Panc1 (cell line): ENCODE measurements around the gene SLC25A36.

Source experiments
- POLR2AphosphoS5 ChIP-seq: IDR thresholded peaks from 2 replicates; pipeline ENCODE4 v1.6.1; 2012; ENCODE audit warnings: mild to moderate bottlenecking, low read depth, low read length, moderate library complexity
- TCF7L2 ChIP-seq: IDR thresholded peaks from 2 replicates; pipeline ENCODE4 v1.6.1; 2011; ENCODE audit warnings: mild to moderate bottlenecking, low read depth, low read length, inconsistent platforms

GRCh38 chr3:141009496-141009895 is 67.9 kb downstream of the SLC25A36 start:
- no peak for TF ChIP-seq POLR2AphosphoS5
- no peak for TF ChIP-seq TCF7L2
